HepG2 (cell line): ENCODE data around the gene MIEF2. TPM values are rescaled to one million over a fixed set of nuclear protein-coding genes. Genes with fewer than 3 reads are reported as not detected.

Experiments
- CCAR2 ChIP-seq: fragments of 200-400 bp; formaldehyde crosslinking; optimal IDR thresholded peaks from 2 replicates; pipeline ENCODE3; 2018; ENCODE audit warnings: low read depth, mild to moderate bottlenecking, low read length, moderate library complexity
- GLMP ChIP-seq: sonication (generic); formaldehyde crosslinking; IDR thresholded peaks from 2 replicates; pipeline ENCODE4 v1.9.0; 2021; ENCODE audit warnings: missing genetic modification reagents, mild to moderate bottlenecking, borderline replicate concordance
- HMG20B ChIP-seq: conservative IDR thresholded peaks from 2 replicates; pipeline ENCODE4 v1.6.1; 2016; ENCODE audit warnings: missing genetic modification reagents, missing compliant biosample characterization
- HOXA7 ChIP-seq: sonication (generic); formaldehyde crosslinking; IDR thresholded peaks from 2 replicates; pipeline ENCODE4 v1.8.1; 2022; ENCODE audit warnings: mild to moderate bottlenecking, missing genetic modification reagents, moderate library complexity
- ISL2 ChIP-seq: sonication (generic); formaldehyde crosslinking; IDR thresholded peaks from 2 replicates; pipeline ENCODE4 v1.5.0; 2020; ENCODE audit warnings: missing genetic modification reagents
- ISX ChIP-seq: sonication (generic); formaldehyde crosslinking; conservative IDR thresholded peaks from 2 replicates; pipeline ENCODE4 v1.5.0; 2020; ENCODE audit warnings: missing genetic modification reagents
- MXI1 ChIP-seq: IDR thresholded peaks from 3 replicates; pipeline ENCODE4 v1.6.1; 2012; ENCODE audit warnings: low read depth, low read length, inconsistent platforms, borderline replicate concordance
- PREB ChIP-seq: sonication (generic); formaldehyde crosslinking; IDR thresholded peaks from 2 replicates; pipeline ENCODE4 v1.4.0; 2020; ENCODE audit warnings: missing genetic modification reagents
- SUZ12 ChIP-seq: fragments of 150-350 bp; IDR thresholded peaks from 2 replicates; pipeline ENCODE4 v1.6.1; 2014; ENCODE audit warnings: low read depth, low read length
- TEAD2 ChIP-seq: sonication (generic); formaldehyde crosslinking; IDR thresholded peaks from 2 replicates; pipeline ENCODE4 v1.9.0; 2021; ENCODE audit warnings: missing genetic modification reagents
- ZNF101 ChIP-seq: sonication (generic); formaldehyde crosslinking; IDR thresholded peaks from 2 replicates; pipeline ENCODE4 v1.4.0; 2020; ENCODE audit warnings: mild to moderate bottlenecking, low read depth, missing genetic modification reagents, borderline replicate concordance
- ZNF20 ChIP-seq: sonication (generic); formaldehyde crosslinking; IDR thresholded peaks from 2 replicates; pipeline ENCODE4 v1.4.0; 2020; ENCODE audit warnings: mild to moderate bottlenecking, moderate library complexity, missing genetic modification reagents
- ZNF34 ChIP-seq: sonication (generic); formaldehyde crosslinking; IDR thresholded peaks from 2 replicates; pipeline ENCODE4 v1.4.0; 2020; ENCODE audit warnings: mild to moderate bottlenecking, missing genetic modification reagents, borderline replicate concordance
- ZNF574 ChIP-seq: sonication (generic); formaldehyde crosslinking; IDR thresholded peaks from 2 replicates; pipeline ENCODE4 v1.4.0; 2020; ENCODE audit warnings: missing genetic modification reagents
- ZNF616 ChIP-seq: sonication (generic); formaldehyde crosslinking; IDR thresholded peaks from 2 replicates; pipeline ENCODE4 v1.5.0; 2020; ENCODE audit warnings: low read depth, mild to moderate bottlenecking, missing genetic modification reagents
- ZNF710 ChIP-seq: sonication (generic); formaldehyde crosslinking; IDR thresholded peaks from 2 replicates; pipeline ENCODE4 v1.5.0; 2020; ENCODE audit warnings: mild to moderate bottlenecking, missing genetic modification reagents, borderline replicate concordance
- ZNF800 ChIP-seq: sonication (generic); formaldehyde crosslinking; IDR thresholded peaks from 2 replicates; pipeline ENCODE4 v1.4.0; 2020; ENCODE audit warnings: missing genetic modification reagents
- ZXDC ChIP-seq: sonication (generic); formaldehyde crosslinking; IDR thresholded peaks from 2 replicates; pipeline ENCODE4 v1.5.0; 2020; ENCODE audit warnings: mild to moderate bottlenecking, missing genetic modification reagents
- polyA plus RNA-seq, 8 experiments: library from polyadenylated mRNA; depleted of rRNA in 3 of 8; stranded (reverse) in 7 of 8; unstranded in 1 of 8; fragments of >200 nt; fragmentation: Illumina TruSeq in 4 of 8; extraction: Trizol in 4 of 8; gene quantifications; 2 replicates each; pipeline versions ENCODE4 v1.2.1 to v1.2.3, GENCODE V29; 2011 to 2016; ENCODE audit warnings: low read depth in 4 of 8, missing spikeins in 1 of 8, mixed read lengths in 1 of 8; ENCODE audit not compliant: insufficient read depth in 1 of 8
- total RNA-seq, 5 experiments: library from RNA; depleted of rRNA; stranded (reverse); fragments of >200 nt; fragmentation: Illumina TruSeq; extraction: Trizol; gene quantifications; 2 replicates each; pipeline ENCODE4 v1.2.3, GENCODE V29; 2016; ENCODE audit warnings: low read depth in 1 of 5

Gene MIEF2
- total and polyA plus RNA-seq, 2 of the 13 experiments (the other 11 are each of a cell fraction or from before 2014, with no cell fraction given), result 6.0 to 8.0 TPM

- TF ChIP-seq ZNF800 (CRISPR knock-in tag) (no peak), TEAD2 (CRISPR knock-in tag) (no peak), ZNF710 (CRISPR knock-in tag) (no peak), ISL2 (CRISPR knock-in tag) (no peak), SUZ12 (peak; percentile 59; the same call in 1 of the 2 replicates), ZXDC (CRISPR knock-in tag) (no peak), GLMP (CRISPR knock-in tag) (no peak), ZNF34 (CRISPR knock-in tag) (no peak), HOXA7 (CRISPR knock-in tag) (no peak), ZNF20 (no peak), PREB (CRISPR knock-in tag) (no peak), ZNF574 (CRISPR knock-in tag) (peak; percentile 28; the same call in 1 of the 2 replicates), ISX (CRISPR knock-in tag) (no peak), ZNF101 (CRISPR knock-in tag) (no peak), HMG20B (0 out of 2 replicates have a peak, but pooled peaks have one; percentile 16), MXI1 (peak; percentile 70; the same call in 1 of the 3 replicates), CCAR2 (no peak), ZNF616 (CRISPR knock-in tag) (no peak)
Observed at GRCh38 chr17:18225121-18225641, 35.3 kb upstream of the MIEF2 start, which contains the start of gene LLGL1 (continued).
